Choroid plexus epithelial cell (primary cell): ENCODE data around the gene TRIM38.

ENCODE experiments used
- DNase-seq: peaks from one replicate; pipeline ENCODE4 v3.0.0-alpha.2; 2010; ENCODE audit warnings: low read depth
- H3K4me3 ChIP-seq: 2 replicates; pipeline ENCODE4 v1.5.1; 2011; ENCODE audit warnings: low read depth, mild to moderate bottlenecking, control low read depth, low read length, moderate library complexity
- TF ChIP-seq, protein P1 (sequence below): conservative IDR thresholded peaks from 2 replicates; pipeline ENCODE4 v1.5.1; 2011; ENCODE audit warnings: low read depth, mild to moderate bottlenecking, control low read depth, inconsistent platforms, low read length, moderate library complexity

Gene TRIM38

DNA sequence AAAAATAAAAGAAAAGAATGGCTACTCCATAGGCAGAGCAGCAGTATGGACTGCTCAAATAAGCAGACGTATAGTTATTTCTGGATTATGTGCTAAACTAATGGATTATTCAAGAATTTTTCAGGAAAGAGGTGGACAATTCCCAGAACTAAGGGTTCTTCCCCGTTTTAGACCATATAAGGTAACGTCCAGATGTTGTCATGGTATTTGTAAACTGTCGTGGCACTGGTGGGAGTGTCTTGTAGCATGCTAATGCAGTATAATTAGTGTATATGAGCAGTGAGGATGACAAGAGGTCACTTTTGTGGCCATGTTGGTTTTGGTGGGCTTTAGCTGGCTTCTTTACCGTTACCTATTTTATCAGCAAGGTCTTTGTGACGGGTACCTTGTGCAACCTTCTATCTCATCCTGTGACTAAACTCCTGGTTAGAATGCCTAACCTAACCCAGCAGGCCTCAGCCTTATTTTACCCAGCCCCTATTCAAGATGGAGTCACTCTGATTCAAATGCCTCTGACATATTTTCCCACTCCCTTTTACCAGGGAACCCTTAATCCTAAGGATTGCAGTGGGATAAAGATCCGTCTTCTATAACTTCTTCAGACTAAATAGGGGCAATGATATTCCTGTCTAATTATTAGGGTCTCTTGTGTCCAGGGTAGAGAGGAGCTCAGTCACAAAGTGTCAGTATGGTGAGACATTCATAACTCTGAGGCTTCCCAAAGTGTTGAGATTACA, 11.1 kb upstream of the TRIM38 start:
- DNase-seq = no peak
- TF ChIP-seq, protein P1, sequence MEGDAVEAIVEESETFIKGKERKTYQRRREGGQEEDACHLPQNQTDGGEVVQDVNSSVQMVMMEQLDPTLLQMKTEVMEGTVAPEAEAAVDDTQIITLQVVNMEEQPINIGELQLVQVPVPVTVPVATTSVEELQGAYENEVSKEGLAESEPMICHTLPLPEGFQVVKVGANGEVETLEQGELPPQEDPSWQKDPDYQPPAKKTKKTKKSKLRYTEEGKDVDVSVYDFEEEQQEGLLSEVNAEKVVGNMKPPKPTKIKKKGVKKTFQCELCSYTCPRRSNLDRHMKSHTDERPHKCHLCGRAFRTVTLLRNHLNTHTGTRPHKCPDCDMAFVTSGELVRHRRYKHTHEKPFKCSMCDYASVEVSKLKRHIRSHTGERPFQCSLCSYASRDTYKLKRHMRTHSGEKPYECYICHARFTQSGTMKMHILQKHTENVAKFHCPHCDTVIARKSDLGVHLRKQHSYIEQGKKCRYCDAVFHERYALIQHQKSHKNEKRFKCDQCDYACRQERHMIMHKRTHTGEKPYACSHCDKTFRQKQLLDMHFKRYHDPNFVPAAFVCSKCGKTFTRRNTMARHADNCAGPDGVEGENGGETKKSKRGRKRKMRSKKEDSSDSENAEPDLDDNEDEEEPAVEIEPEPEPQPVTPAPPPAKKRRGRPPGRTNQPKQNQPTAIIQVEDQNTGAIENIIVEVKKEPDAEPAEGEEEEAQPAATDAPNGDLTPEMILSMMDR = no peak
- H3K4me3 ChIP-seq = no peak overlapping the region

DNA sequence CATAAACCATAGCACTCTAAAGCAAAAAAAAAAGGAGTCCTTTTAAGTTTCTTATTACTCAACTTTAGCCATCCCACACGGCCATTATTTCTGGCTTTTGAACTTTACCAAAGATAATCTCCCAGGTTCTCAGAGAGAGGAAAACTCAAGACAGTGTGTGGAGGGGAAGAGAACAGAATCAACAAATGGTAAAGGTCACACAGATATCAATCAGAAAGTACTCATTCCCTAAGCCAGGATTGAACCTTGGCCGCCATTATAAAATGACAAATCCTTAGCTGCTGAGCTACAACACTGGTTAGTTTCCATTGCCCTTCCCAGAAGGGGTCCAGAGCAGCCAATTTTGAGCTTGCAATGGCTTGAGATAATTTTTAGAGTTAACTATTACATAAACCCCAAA, 10.1 kb upstream of the TRIM38 start:
- H3K4me3 ChIP-seq = no peak overlapping the region
- TF ChIP-seq, protein P1 = no peak
- no peak for DNase-seq

DNA sequence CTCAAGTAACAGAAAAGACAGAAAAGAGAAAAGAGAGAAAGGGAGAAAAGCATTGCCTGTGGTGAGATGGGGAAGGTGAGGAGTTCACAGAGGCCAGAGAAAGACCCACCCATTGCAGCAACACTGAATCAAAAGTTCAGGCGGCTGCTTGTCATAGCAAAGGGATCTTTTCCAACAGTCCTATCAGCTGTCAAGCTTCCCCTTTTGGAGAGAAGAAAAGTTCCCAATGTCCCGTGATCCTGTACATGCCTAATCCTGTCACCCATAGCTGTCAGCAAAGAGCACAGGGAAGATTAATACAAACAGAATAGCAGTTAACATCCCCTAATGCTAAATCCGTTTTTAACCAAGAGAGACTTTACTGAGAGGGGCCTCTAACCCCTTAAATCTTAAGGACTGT, 8.9 kb upstream of the TRIM38 start:
- H3K4me3 ChIP-seq = no peak overlapping the region
- TF ChIP-seq, protein P1 = no peak
- DNase-seq = no peak

DNA sequence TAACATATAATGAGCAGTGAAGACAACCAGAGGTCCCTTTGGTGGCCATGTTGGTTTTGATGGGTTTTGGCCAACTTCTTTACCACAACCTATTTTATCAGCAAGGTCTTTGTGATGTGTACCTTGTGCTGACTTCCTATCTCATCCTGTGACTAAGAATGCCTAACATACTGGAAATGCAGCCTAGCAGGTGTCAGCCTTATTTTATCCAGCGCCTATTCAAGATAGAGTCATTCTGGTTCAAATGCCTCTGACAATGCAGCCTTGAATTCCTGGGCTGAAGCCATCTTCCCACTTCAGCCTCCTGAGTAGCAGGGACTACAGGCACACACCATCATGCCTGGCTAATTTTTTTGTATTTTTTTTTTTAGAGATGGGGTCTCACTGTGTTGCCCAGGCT, 7.8 kb upstream of the TRIM38 start:
- TF ChIP-seq, protein P1 = no peak
- DNase-seq = no peak

DNA sequence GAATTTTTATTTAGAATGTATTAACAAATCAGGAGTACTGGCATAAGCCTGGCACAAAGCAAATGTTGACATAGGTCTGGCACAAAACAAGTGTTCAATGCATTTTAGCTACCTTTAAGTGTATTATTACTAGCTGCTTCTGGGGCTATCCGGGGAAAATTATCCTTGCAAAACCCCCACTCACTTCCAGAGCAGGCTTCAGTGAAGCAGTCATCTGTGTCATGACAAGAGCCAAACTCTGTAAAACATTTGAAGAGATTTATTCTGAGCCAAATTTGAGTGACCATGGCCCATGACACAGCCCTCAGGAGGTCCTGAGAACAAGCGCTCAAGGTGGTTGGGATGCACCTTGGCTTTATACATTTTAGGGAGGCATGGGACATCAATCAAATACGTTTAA, 6.4 kb upstream of the TRIM38 start:
- H3K4me3 ChIP-seq = no peak overlapping the region
- DNase-seq = no peak
- TF ChIP-seq, protein P1 = no peak

More for the DNA sequence above, 7.8 kb upstream of the TRIM38 start:
- no peak overlapping the region for H3K4me3 ChIP-seq

DNA sequence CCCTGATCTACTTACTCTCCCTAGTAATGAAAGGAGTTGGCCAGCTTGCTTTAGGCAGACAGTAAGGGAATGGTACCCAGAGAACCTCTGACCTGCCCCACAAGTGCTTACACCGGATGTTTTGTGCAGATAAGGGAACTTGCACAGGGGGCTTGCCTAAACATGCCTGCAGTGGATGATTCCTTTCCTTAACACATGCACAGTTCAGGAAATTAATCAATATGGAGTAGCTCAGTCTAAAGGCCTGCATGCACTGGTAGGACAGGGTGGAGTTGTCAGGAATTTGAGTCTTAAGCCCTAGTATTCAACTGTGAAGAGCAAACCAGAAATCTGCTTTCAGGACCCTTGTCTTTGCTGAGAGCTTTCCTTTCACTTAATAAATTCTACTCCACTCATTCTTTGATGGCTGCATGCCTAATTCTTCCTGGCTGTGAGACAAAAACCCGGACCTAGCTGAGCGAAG, 3.9 kb upstream of the TRIM38 start:
- DNase-seq = no peak
- no peak overlapping the region for H3K4me3 ChIP-seq
- TF ChIP-seq, protein P1 = no peak
